Ascending aorta (tissue), 2 donors: ENCODE data around the gene KCNIP3. TPM values are rescaled to one million over a fixed set of nuclear protein-coding genes. Genes with fewer than 3 reads are reported as not detected.

Source experiments
- DNase-seq, 2 donors: peaks; one replicate each; pipeline ENCODE4 v3.0.0-alpha.2; 2019; ENCODE audit warnings: low spot score in 2 of 2
- H3K27ac ChIP-seq, 2 donors: fragments of 200-600 bp; sonication (generic); one replicate each; pipeline ENCODE4 v1.5.1; 2016 to 2017; ENCODE audit warnings: mild to moderate bottlenecking in 1 of 2
- H3K27me3 ChIP-seq: fragments of 200-600 bp; sonication (generic); one replicate; pipeline ENCODE4 v1.5.1; 2017
- H3K36me3 ChIP-seq, 2 donors: fragments of 200-600 bp; sonication (generic); one replicate each; pipeline ENCODE4 v1.5.1; 2016
- H3K4me1 ChIP-seq, 2 donors: fragments of 200-600 bp; sonication (generic); one replicate each; pipeline ENCODE4 v1.5.1; 2016 to 2017; ENCODE audit warnings: mild to moderate bottlenecking in 1 of 2
- H3K4me3 ChIP-seq, 2 donors: fragments of 200-600 bp; sonication (generic); one replicate each; pipeline ENCODE4 v1.5.1; 2016 to 2017; ENCODE audit warnings: mild to moderate bottlenecking in 1 of 2
- H3K9me3 ChIP-seq, 2 donors: fragments of 200-600 bp; sonication (generic); one replicate each; pipeline ENCODE4 v1.5.1; 2016
- intact Hi-C: fragments of 100-400 bp; cut with DNase I; formaldehyde crosslinking; loops from one replicate; pipeline ENCODE4 v1.15.1; 2023
- total RNA-seq: library from RNA; depleted of rRNA; stranded (reverse); fragments of >200 nt; gene quantifications from one replicate; pipeline ENCODE4 v1.1.0, GENCODE V29; 2016
- TF ChIP-seq, protein P1 (sequence below), 3 experiments: fragments of 200-600 bp in 2 of 3; fragments of 450-650 bp in 1 of 3; sonication (generic) in 2 of 3; IDR thresholded peaks; one replicate each; pipeline ENCODE4 v1.5.1; 2016 to 2019; ENCODE audit warnings: antibody characterized with exemption in 3 of 3, mild to moderate bottlenecking in 1 of 3, moderate library complexity in 1 of 3

The KCNIP3 gene
- total RNA-seq, 1 donor from 2014 or later: 5.2 TPM

DNA sequence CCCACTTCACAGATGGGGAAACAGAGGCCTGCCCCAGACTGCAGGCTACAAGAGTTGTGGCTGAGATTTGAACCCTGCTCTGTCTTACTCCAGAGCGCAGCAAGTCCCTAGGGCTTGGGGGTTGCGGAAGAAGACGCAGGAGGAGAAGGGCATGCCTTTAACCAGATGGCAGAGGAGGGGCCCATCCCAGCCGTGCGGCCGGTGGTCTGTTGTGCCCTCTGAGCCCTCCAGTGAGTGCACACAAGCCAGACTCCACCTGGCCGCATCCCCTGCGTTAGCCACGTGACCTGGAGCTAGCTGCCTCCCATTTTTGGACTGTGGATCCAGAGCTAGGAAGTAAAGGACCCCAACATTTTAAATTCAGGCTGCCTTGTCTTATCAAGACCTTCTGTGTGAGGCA lies 2.8 kb downstream of the KCNIP3 start:
- Histone ChIP-seq H3K27me3 (no peaks in the 10 kb centered on the region), H3K4me1 (peaks cover 0 to 4% of the 10 kb centered on the region in 2 donors), H3K4me3 (no peak overlapping the region), H3K27ac (no peak overlapping the region), H3K9me3 (no peaks in the 10 kb centered on the region), H3K36me3 (no peaks in the 10 kb centered on the region)
- intact Hi-C loops: no loop called here
- no peak for DNase-seq
- TF ChIP-seq, protein P1, sequence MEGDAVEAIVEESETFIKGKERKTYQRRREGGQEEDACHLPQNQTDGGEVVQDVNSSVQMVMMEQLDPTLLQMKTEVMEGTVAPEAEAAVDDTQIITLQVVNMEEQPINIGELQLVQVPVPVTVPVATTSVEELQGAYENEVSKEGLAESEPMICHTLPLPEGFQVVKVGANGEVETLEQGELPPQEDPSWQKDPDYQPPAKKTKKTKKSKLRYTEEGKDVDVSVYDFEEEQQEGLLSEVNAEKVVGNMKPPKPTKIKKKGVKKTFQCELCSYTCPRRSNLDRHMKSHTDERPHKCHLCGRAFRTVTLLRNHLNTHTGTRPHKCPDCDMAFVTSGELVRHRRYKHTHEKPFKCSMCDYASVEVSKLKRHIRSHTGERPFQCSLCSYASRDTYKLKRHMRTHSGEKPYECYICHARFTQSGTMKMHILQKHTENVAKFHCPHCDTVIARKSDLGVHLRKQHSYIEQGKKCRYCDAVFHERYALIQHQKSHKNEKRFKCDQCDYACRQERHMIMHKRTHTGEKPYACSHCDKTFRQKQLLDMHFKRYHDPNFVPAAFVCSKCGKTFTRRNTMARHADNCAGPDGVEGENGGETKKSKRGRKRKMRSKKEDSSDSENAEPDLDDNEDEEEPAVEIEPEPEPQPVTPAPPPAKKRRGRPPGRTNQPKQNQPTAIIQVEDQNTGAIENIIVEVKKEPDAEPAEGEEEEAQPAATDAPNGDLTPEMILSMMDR (IDR thresholded peaks at IDR 0.05): no peak

DNA sequence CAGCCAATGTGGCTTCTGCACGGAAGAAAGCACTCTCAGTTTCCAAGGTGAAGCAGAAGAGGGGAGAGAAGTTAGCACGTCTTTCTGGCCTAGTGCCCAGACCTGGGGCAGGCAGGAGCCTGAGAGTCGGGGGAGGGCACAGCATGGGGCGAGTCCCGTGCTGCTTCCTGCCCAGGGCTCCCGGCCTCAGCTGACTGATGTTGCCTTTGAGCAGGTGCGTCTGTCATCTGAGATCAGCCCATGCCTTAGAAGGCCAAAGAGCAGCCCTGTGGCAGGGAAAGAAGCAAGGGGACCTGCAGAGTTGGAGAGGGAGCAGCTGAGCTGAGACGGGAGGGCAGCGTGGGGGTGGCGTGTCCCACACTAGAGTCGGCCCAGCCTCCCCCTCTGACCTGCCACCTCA lies 3.3 kb downstream of the KCNIP3 start:
- TF ChIP-seq, protein P1 (IDR thresholded peaks at IDR 0.05): no peak
- DNase-seq: no peak
- H3K27me3 ChIP-seq: no peaks in the 10 kb centered on the region
- no peak overlapping the region for H3K4me3 ChIP-seq
- H3K4me1 ChIP-seq: peaks cover 0 to 4% of the 10 kb centered on the region in 2 donors
- H3K27ac ChIP-seq: no peak overlapping the region
- no peaks in the 10 kb centered on the region for H3K36me3 ChIP-seq
- intact Hi-C loops: no loop called here
- no peaks in the 10 kb centered on the region for H3K9me3 ChIP-seq

DNA sequence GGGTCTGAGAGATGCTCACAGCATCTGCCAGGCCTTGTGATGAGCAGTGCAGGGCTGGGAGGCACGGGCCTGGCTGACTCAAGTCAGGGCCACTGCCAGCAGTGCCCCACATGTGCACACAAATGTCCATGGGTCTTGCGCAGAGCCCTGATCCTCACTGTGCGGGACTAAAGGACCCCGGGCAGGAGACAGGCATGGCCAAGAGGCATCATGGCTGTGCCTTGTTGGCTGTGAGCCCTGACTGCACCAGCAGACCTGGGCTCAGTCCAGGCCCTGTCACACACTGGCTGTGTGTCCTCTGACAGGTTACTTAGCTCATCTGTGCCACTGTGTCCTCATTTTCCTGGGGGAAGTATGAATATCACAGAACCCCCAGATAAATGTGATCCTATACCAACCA lies 4.0 kb downstream of the KCNIP3 start:
- Histone ChIP-seq H3K9me3 (no peaks in the 10 kb centered on the region), H3K27ac (no peak overlapping the region), H3K36me3 (no peaks in the 10 kb centered on the region), H3K4me3 (no peak overlapping the region), H3K27me3 (no peaks in the 10 kb centered on the region), H3K4me1 (peaks cover 0 to 4% of the 10 kb centered on the region in 2 donors)
- intact Hi-C loops: no loop called here
- DNase-seq: no peak
- TF ChIP-seq, protein P1 (IDR thresholded peaks at IDR 0.05): no peak

DNA sequence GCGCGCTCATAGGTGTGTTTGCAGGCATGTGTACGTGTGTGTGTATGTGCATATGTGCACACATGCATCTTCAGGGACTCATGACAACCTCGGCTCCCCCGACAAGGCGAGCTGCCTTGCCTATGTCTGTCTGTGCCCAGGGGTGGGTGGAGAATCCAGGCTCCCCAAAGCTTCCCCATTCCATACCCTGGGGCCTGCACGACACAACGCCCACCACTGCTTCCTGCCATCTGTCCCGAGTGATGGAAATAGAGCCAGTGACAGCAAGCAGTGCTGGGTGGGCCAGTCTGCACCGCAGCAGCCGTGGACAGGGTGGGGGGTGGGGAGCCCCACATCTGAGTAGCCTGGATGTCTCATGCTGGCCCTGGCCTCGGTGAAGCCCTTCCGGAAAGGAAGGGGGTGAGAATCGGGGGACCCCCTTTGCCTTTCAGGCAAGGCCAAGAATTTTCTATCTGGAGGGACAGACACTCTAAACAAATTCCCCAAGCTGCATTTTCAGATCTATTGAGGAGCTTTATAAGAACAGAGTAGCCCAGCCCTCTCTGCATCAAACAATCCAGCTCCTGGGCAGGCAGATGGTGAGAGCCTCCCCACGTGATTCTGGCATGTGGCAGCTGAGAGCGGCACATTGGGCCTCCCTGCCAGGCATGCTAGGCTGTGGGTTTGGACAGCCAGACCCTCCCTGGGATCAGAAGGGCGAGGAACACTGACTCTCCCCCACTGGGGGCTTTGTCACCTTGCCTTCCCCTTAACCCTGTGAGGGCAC lies 4.9 kb downstream of the KCNIP3 start:
- intact Hi-C loops: no loop called here
- Histone ChIP-seq H3K4me3 (no peak overlapping the region), H3K36me3 (no peaks in the 10 kb centered on the region), H3K4me1 (peaks cover 0 to 4% of the 10 kb centered on the region in 2 donors), H3K9me3 (no peaks in the 10 kb centered on the region), H3K27ac (no peak overlapping the region), H3K27me3 (no peaks in the 10 kb centered on the region)
- TF ChIP-seq, protein P1 (IDR thresholded peaks at IDR 0.05): no peak
- DNase-seq: no peak

DNA sequence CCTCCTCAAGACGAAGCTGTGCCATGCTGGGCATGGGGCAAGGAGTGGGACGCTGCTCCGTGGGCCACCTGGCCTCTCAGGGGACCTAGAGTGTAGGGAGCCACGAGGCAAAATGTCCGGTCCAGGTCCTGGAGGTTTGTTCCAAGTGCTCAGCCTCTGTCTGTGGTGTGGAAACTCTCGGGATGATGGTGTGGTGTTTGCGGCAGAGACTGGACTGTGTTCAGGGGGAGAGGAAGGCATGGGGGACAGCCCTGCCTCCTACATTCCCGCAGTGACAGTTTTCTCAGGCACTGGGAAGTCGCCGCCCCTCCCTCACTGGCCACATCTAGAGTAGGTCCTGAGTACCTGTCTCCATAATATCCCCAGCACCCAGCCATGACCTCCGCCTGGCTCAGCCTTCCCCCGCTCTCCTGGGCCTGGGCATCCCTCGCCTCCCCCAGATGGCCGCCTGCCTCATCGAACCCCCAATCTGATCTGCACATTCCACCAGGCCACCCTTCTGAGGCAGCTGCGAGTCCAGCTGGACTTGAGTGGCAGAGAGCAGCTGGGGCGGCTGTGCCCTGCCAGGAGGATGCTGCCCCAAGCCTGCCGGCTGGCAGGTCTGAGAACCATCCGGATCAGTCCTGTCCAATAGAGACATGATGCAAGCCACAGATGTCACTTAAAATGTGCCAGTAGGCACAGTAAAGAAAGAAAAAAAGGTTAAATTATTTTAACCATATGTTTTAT lies 6.2 kb downstream of the KCNIP3 start:
- H3K4me3 ChIP-seq: no peak overlapping the region
- peaks cover 0 to 4% of the 10 kb centered on the region in 2 donors for H3K4me1 ChIP-seq
- H3K27ac ChIP-seq: no peak overlapping the region
- intact Hi-C loops: no loop called here
- no peaks in the 10 kb centered on the region for H3K9me3 ChIP-seq
- DNase-seq: no peak
- no peaks in the 10 kb centered on the region for H3K36me3 ChIP-seq
- TF ChIP-seq, protein P1 (IDR thresholded peaks at IDR 0.05): no peak
- H3K27me3 ChIP-seq: no peaks in the 10 kb centered on the region
